Natural killer cell (primary cell): Measurements from ENCODE around the gene PCED1B. TPM values are rescaled to one million over a fixed set of nuclear protein-coding genes. Genes with fewer than 3 reads are reported as not detected.

Source experiments
- ATAC-seq, 3 donors: fragments of 150-1000 bp in 2 of 3; fragments of 200-7000 bp in 1 of 3; cut with Tn5 transposase; 1 replicate in 1 of 3; 2 replicates in 2 of 3; pipeline ENCODE4 v1.10.0; 2021; ENCODE audit warnings: mild to moderate bottlenecking in 2 of 3, moderate library complexity in 2 of 3
- DNase-seq, 2 donors: peaks; one replicate each; pipeline versions ENCODE4 v3.0.0 to v3.0.0-alpha.2; 2013 to 2021; ENCODE audit warnings: mixed read lengths in 1 of 2
- H3K27ac ChIP-seq: one replicate; pipeline ENCODE4 v1.5.1; 2013; ENCODE audit warnings: mild to moderate bottlenecking, low read length
- H3K27me3 ChIP-seq: one replicate; pipeline ENCODE4 v1.6.1; 2013; ENCODE audit warnings: low read length; ENCODE audit not compliant: control insufficient read depth, insufficient read depth
- H3K36me3 ChIP-seq: one replicate; pipeline ENCODE4 v1.6.1; 2013; ENCODE audit warnings: low read length; ENCODE audit not compliant: control insufficient read depth, insufficient read depth
- H3K4me1 ChIP-seq: one replicate; pipeline ENCODE4 v1.6.1; 2013; ENCODE audit warnings: low read length; ENCODE audit not compliant: control insufficient read depth, insufficient read depth
- H3K4me3 ChIP-seq: one replicate; pipeline ENCODE4 v1.5.1; 2013; ENCODE audit warnings: low read length
- H3K9me3 ChIP-seq: one replicate; pipeline ENCODE4 v1.6.1; 2013; ENCODE audit warnings: low read length; ENCODE audit not compliant: control insufficient read depth, insufficient read depth
- H3K27ac Mint-ChIP-seq, 2 donors: one replicate each; pipeline ENCODE4 v1.8.0; 2022; ENCODE audit warnings: mild to moderate bottlenecking in 2 of 2, mixed read lengths in 2 of 2, moderate library complexity in 1 of 2
- H3K27me3 Mint-ChIP-seq, 2 donors: one replicate each; pipeline ENCODE4 v1.8.0; 2022; ENCODE audit warnings: low read depth in 2 of 2, mixed read lengths in 2 of 2
- H3K36me3 Mint-ChIP-seq: one replicate; pipeline ENCODE4 v1.8.0; 2022; ENCODE audit warnings: mixed read lengths
- H3K4me1 Mint-ChIP-seq, 2 donors: one replicate each; pipeline ENCODE4 v1.8.0; 2022; ENCODE audit warnings: mixed read lengths in 2 of 2
- H3K4me3 Mint-ChIP-seq: one replicate; pipeline ENCODE4 v1.8.0; 2022; ENCODE audit warnings: mild to moderate bottlenecking, moderate library complexity, mixed read lengths
- H3K9me3 Mint-ChIP-seq, 2 donors: one replicate each; pipeline ENCODE4 v1.8.0; 2022; ENCODE audit warnings: mixed read lengths in 2 of 2
- WGBS: methylation state at CpG from one replicate; pipeline ENCODE4 v1.1.7; 2013; ENCODE audit warnings: missing lambda C conversion rate; ENCODE audit not compliant: insufficient coverage; 5-methylcytosine and 5-hydroxymethylcytosine counted together
- intact Hi-C: fragments of 100-400 bp; cut with micrococcal nuclease; formaldehyde crosslinking; loops from one replicate; pipeline ENCODE4 v1.14.2; 2022
- total RNA-seq, 4 donors: library from RNA; stranded (reverse); fragments of 120-200 nt in 1 of 4; gene quantifications; one replicate each; pipeline versions ENCODE4 v1.2.3 to v1.2.4, GENCODE V29; 2013 to 2022
- TF ChIP-seq, protein P1 (sequence below): fragments of 200-600 bp; IDR thresholded peaks from one replicate; pipeline ENCODE4 v1.8.0; 2022; ENCODE audit warnings: antibody characterized with exemption

Gene PCED1B
- total RNA-seq, 3 donors from 2014 or later (not counting 1 experiment from before 2014, with no cell fraction given) = 30.2 to 35.9 (median 33.3) TPM

DNA sequence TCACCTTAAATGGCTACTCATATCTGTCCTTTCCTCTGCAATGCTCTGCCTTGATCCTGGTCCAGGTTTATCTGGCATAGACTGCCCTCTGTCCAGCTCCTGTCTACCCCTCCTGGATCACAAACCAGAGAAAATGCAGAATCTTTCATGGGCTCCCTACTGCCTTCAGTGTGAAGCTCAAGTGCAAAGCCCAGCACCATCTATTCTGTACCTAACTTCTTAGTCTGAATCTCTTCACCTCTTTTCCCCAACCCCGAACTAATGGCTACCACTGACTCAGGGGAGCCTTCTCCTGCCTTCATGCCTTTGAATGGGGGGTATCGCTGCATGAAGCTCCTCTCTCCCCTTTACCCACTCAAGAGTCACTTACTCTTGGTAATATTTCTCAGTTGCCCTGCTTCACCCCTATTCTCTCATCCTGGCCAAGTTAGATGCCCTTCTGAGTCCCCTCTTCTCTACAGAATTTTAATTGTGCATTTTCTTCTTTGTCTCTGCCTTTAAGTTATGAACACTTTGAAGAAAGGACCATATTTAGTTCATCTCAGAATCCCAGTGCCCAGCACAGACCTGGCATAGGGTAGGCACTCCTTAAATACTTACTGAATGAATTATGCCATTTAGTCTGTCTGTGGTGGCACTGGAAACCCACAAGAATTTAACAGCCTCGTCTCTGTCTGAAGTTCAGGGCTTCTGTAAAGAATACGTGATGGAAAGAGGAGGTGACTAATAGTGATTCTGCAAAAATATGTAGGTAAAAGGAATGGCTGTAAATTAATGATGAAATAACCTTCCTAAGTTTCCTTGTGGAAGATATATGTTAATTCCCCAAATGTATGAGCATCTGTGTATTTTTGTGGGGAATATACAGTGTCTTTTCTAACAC is 191.6 kb downstream of the PCED1B start:
- intact Hi-C loops = no loop called here
- TF ChIP-seq, protein P1, sequence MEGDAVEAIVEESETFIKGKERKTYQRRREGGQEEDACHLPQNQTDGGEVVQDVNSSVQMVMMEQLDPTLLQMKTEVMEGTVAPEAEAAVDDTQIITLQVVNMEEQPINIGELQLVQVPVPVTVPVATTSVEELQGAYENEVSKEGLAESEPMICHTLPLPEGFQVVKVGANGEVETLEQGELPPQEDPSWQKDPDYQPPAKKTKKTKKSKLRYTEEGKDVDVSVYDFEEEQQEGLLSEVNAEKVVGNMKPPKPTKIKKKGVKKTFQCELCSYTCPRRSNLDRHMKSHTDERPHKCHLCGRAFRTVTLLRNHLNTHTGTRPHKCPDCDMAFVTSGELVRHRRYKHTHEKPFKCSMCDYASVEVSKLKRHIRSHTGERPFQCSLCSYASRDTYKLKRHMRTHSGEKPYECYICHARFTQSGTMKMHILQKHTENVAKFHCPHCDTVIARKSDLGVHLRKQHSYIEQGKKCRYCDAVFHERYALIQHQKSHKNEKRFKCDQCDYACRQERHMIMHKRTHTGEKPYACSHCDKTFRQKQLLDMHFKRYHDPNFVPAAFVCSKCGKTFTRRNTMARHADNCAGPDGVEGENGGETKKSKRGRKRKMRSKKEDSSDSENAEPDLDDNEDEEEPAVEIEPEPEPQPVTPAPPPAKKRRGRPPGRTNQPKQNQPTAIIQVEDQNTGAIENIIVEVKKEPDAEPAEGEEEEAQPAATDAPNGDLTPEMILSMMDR = no peak
- Mint-ChIP-seq H3K27me3 (peaks cover 0 to 4% of the 10 kb centered on the region in 2 donors), H3K9me3 (no peaks in the 10 kb centered on the region), H3K4me1 (peaks cover 33 to 47% of the 10 kb centered on the region in 2 donors), H3K4me3 (no peak overlapping the region), H3K27ac (peak overlapping the region in 1 of 2 donors; percentile 26), H3K36me3 (no peaks in the 10 kb centered on the region)
- H3K9me3 ChIP-seq = no peaks in the 10 kb centered on the region
- 50% methylated on average over 4 of the region's 4 CpGs for WGBS
- ATAC-seq = no peak
- DNase-seq = no peak
- H3K4me1 ChIP-seq = peaks cover 10% of the 10 kb centered on the region
- H3K27ac ChIP-seq = no peak overlapping the region
- no peaks in the 10 kb centered on the region for H3K27me3 ChIP-seq
- no peaks in the 10 kb centered on the region for H3K36me3 ChIP-seq
- no peak overlapping the region for H3K4me3 ChIP-seq

DNA sequence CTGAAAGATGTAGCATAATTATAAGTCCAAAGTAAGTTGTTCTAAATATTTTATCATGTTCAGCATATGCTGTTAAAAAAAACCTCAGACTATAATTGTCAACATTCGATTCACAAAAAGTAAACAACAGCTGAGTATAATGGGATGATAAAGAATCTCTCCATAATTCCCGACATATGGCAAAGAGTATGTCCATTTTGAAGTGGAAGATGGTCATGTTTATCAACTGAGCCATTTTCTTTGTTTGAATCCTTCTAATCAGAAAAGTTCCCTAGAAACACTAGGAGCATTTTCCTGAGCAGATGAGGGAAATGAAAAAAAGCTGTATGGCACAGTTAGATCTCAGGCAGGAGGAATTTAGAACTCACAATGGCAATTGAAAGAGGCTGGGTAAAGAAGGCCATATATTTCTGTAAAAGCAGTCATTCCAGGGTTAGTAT is 192.4 kb downstream of the PCED1B start:
- Mint-ChIP-seq H3K27ac (no peak overlapping the region), H3K4me1 (peaks cover 41 to 54% of the 10 kb centered on the region in 2 donors), H3K27me3 (peaks cover 0 to 4% of the 10 kb centered on the region in 2 donors), H3K9me3 (no peaks in the 10 kb centered on the region), H3K36me3 (no peaks in the 10 kb centered on the region), H3K4me3 (no peak overlapping the region)
- no peaks in the 10 kb centered on the region for H3K9me3 ChIP-seq
- DNase-seq (no peak), ATAC-seq (no peak)
- intact Hi-C loops = no loop called here
- H3K27me3 ChIP-seq = no peaks in the 10 kb centered on the region
- TF ChIP-seq, protein P1 = no peak
- H3K36me3 ChIP-seq = no peaks in the 10 kb centered on the region
- no peak overlapping the region for H3K4me3 ChIP-seq
- H3K27ac ChIP-seq = no peak overlapping the region
- WGBS = no CpG with 5 or more reads among the region's 2 CpGs
- peaks cover 15% of the 10 kb centered on the region for H3K4me1 ChIP-seq

DNA sequence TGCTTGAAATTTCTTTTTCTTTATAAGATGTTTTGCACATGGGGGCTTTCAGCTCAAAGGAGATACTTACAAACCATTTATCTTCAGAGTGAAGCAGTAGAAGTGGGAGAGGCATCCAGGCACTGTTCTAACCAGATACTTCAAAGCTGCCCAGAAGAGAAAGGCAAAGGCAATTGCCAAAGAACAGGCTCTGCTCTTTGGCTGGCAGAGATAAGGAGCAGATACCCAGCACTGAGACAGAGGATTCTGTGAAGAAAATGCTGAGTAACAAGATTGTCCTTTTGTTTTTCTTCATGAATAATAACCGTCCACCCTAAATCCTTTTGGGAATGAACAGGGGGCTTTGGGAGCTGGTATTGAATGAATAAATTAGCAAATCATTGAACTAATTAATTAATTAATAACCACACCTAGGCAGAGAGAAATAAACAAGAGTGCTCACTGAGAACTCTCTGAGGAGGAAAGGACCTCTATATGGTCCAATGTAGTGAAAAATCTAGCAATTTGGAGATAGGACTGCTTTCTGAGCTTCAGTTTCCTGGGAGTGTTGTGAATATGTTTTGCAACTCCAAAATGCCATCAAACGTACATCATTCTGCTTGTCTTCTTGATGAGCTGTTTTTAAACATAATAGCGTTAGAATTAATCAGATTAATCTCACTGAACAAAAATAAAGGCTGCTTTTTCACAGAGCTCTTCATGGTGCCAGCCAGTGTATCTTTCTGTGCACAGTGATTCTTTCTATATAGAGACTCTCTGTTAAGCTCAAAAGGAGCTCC is 193.2 kb downstream of the PCED1B start:
- H3K4me3 ChIP-seq = no peak overlapping the region
- no peaks in the 10 kb centered on the region for H3K36me3 ChIP-seq
- Mint-ChIP-seq H3K4me3 (no peak overlapping the region), H3K4me1 (peaks cover 49 to 62% of the 10 kb centered on the region in 2 donors), H3K27ac (peak overlapping the region in 1 of 2 donors; percentile 28), H3K9me3 (no peaks in the 10 kb centered on the region), H3K36me3 (no peaks in the 10 kb centered on the region), H3K27me3 (peaks cover 0 to 4% of the 10 kb centered on the region in 2 donors)
- intact Hi-C loops = no loop called here
- ATAC-seq (no peak), DNase-seq (no peak)
- TF ChIP-seq, protein P1 = no peak
- H3K9me3 ChIP-seq = no peaks in the 10 kb centered on the region
- no peaks in the 10 kb centered on the region for H3K27me3 ChIP-seq
- 91% methylated on average over 2 of the region's 3 CpGs for WGBS
- H3K27ac ChIP-seq = no peak overlapping the region
- peaks cover 23% of the 10 kb centered on the region for H3K4me1 ChIP-seq
